Subcutaneous preadipocyte (primary cell): ENCODE results near the gene ONECUT3. TPM values are rescaled to one million over a fixed set of nuclear protein-coding genes. Genes with fewer than 3 reads are reported as not detected.

Source experiments
- small RNA-seq: library from RNA; depleted of rRNA; stranded (forward); fragments of <200 nt; gene quantifications from one replicate; pipeline ENCODE3, GENCODE V24; 2012
- total RNA-seq: library from RNA; depleted of rRNA; stranded (reverse); fragments of >200 nt; gene quantifications from 2 replicates; pipeline ENCODE4 v1.2.3, GENCODE V29; 2012

ONECUT3 gene
- not detected in 2 replicates for total RNA-seq

DNA sequence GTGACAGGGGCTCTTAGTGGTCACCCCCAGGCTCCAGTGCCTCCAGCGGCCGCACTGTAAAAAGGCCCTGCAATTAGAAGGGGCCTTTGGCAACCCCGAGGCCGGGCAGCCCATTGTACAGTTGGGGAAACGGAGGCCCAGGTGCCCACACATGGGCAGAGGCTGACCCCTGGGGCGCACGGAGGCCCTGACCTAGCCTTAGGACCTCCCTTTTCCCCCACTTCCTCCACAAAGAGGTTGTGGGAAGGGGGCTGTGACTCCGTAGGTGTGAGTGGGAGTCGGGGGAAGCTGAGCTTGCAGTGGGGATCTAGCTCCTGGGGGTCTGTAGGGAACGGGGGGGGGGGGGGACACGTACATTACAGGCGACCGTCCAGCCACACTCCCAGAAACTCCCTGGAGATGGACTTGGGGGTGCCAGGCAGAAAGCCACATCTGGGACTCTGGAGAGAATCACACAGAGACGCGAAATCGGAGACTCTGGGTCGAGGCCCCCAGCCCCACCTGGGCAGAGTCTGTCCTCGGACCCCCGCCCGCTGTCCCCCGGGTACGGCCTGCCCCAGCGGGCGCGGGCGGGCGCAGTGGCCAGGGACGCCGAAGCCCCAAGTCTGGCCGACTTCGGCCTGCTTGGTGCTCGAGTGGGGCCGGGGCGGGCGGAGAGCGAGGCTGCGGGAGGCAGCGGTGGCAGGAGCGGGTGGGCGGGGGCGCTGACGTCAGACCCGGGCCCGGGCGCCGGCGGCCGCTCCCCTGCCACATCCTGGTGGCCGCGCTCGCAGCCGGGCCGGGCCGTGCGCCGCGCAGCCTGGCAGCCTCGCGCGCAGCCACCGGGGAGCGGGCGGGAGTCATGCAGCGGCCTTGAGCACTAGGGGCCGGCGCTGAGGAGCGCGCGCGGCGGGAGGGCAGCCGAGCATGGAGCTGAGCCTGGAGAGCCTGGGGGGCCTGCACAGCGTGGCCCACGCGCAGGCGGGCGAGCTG, at the start of gene ONECUT3:
TSS of gene ONECUT3 (plus strand) at position 750 of the 972 bp plus-strand sequence. CDS start at position 907, 157 bp downstream.

DNA sequence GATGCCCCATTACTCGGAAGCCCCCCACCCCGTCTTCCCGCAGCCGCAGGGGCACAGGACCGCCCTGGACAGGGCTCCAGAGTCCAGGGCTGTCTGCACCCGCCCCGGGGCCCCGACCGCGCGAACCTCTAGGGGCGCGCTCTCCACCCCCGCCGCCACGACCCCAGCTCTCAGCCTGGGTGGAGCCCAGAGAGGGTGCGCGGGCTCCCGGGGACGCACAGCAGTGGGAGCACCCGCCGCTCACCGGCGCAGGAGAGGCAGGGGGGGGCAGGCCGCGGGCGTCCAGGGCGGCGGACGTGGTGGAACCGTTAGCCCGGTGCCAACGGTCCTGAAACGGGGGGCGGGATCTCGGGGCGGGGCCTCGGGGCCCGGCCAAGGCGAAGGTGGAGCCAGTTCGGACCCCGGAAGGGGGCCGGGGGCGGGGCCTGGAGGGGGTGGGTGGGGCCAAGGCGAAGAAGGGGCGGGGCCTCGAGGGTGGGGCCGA, 58.7 kb downstream of the ONECUT3 start, which contains the start of gene ATP8B3:
TSS of gene ATP8B3 (minus strand) at position 335 of the 484 bp plus-strand sequence. CDS start 540 bp downstream, outside the sequence.

Small RNA genes lying within 50 kb of the gene (small RNA-seq; reads per million reads assigned to genes)
- gene RF00017, result not detected

Other genes with a start within 250 kb of the ONECUT3 start
- 1.6 and 2.2 TPM in 2 replicates for gene ADAMTSL5, start 240.5 kb upstream of the ONECUT3 start, total RNA-seq
- gene PLK5, start 229.4 kb upstream of the ONECUT3 start, total RNA-seq, result not detected in 2 replicates
- 23.5 and 43.4 TPM in 2 replicates for gene MEX3D, start 185.2 kb upstream of the ONECUT3 start, total RNA-seq
- gene MBD3, start 160.6 kb upstream of the ONECUT3 start, total RNA-seq, result 66.5 and 103 TPM in 2 replicates
- 42.6 and 54.7 TPM in 2 replicates for gene UQCR11, start 148.0 kb upstream of the ONECUT3 start, total RNA-seq
- gene TCF3, start 100.9 kb upstream of the ONECUT3 start, total RNA-seq, result 65.4 and 78.4 TPM in 2 replicates
- gene ATP8B3, start 58.8 kb downstream of the ONECUT3 start, total RNA-seq, result 1.8 and 2.0 TPM in 2 replicates
- gene REXO1, start 95.0 kb downstream of the ONECUT3 start, total RNA-seq, result 13.9 and 25.7 TPM in 2 replicates
- gene KLF16, start 110.1 kb downstream of the ONECUT3 start, total RNA-seq, result 6.6 and 11.7 TPM in 2 replicates
- 58.4 and 64.3 TPM in 2 replicates for gene ABHD17A, start 132.0 kb downstream of the ONECUT3 start, total RNA-seq
- gene ADAT3, start 151.9 kb downstream of the ONECUT3 start, total RNA-seq, result 2.6 and 5.1 TPM in 2 replicates
- gene SCAMP4, start 151.9 kb downstream of the ONECUT3 start, total RNA-seq, result 47.8 and 48.3 TPM in 2 replicates
- 63.2 and 95.8 TPM in 2 replicates for gene CSNK1G2, start 187.7 kb downstream of the ONECUT3 start, total RNA-seq